Measurements from ENCODE around the gene RTEL1. TPM values are rescaled to one million over a fixed set of nuclear protein-coding genes. Genes with fewer than 3 reads are reported as not detected.

RTEL1 gene
- total and polyA plus RNA-seq, 9 of the 15 experiments (the other 6 are each of a cell fraction or from before 2014, with no cell fraction given), result 0.36 to 61.0 (median 17.9) TPM

DNA sequence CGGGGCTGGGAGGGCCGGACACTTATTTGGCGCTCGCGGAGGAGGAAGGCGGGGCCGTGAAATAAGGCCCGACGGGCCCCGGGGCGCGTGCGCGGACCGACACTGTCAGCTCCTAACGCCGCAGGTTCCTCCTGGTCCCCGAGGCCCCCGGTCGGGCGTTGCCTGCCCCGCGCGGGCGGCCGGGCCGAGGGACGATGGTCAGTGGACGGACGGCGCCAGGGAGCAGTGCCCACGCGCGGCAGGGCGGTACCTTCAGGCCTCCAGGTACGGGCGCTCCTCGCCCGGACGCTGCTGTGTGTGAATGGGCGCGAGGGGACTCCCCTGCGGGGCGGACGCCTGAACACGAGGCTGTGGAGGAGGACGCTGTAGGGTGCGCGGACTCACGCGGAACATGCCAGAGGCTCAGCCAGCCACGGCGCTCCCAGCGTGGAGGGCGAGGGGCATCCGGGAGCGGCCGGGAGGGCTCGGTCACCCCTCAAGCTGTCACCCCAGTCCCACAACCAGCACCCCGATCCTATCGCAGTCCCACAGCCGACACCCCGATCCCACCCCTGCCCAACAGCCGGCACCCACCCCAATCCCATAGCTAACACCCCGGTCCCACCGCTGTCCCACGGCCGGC lies 30.9 kb upstream of the RTEL1 start (continued):
- TF ChIP-seq MEIS2 (IDR thresholded peaks at IDR 0.05; ENCODE audit: partially characterized antibody), result peak; percentile 76
- no peak for TF ChIP-seq ELF4 (CRISPR knock-in tag; IDR thresholded peaks at IDR 0.05)
- no peak for TF ChIP-seq MIER1 (IDR thresholded peaks at IDR 0.05; ENCODE audit: low read depth)
- TF ChIP-seq SMARCB1 (IDR thresholded peaks at IDR 0.05; ENCODE audit: insufficient read length, low read depth), result no peak
- TF ChIP-seq HMGN3 (IDR thresholded peaks at IDR 0.05; ENCODE audit: borderline replicate concordance, extremely low read depth, insufficient read length, low read depth, low read length), result peak; percentile 16
- TF ChIP-seq NR2C2 (CRISPR knock-in tag; IDR thresholded peaks at IDR 0.05), result peak; percentile 67; the same call in 1 of the 2 replicates
- TF ChIP-seq NR2C2 (tag; IDR thresholded peaks at IDR 0.05), result no peak
- TF ChIP-seq, protein P1, sequence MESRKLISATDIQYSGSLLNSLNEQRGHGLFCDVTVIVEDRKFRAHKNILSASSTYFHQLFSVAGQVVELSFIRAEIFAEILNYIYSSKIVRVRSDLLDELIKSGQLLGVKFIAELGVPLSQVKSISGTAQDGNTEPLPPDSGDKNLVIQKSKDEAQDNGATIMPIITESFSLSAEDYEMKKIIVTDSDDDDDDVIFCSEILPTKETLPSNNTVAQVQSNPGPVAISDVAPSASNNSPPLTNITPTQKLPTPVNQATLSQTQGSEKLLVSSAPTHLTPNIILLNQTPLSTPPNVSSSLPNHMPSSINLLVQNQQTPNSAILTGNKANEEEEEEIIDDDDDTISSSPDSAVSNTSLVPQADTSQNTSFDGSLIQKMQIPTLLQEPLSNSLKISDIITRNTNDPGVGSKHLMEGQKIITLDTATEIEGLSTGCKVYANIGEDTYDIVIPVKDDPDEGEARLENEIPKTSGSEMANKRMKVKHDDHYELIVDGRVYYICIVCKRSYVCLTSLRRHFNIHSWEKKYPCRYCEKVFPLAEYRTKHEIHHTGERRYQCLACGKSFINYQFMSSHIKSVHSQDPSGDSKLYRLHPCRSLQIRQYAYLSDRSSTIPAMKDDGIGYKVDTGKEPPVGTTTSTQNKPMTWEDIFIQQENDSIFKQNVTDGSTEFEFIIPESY (CRISPR knock-in tag; IDR thresholded peaks at IDR 0.05), result peak; percentile 56
- peak; percentile 70 for TF ChIP-seq CXXC5 (CRISPR knock-in tag; IDR thresholded peaks at IDR 0.05)
- TF ChIP-seq JUN (IDR thresholded peaks at IDR 0.05; ENCODE audit: borderline replicate concordance, low read depth, low read length), result no peak
- peak; percentile 30; the same call in 1 of the 2 replicates for TF ChIP-seq JUN (CRISPR knock-in tag; IDR thresholded peaks at IDR 0.05; ENCODE audit: borderline replicate concordance)
- 0 out of 2 replicates have a peak, but pooled peaks have one; percentile 29 for TF ChIP-seq LCOR (CRISPR knock-in tag; IDR thresholded peaks at IDR 0.05)
- no peak for TF ChIP-seq ZNF217 (CRISPR knock-in tag; IDR thresholded peaks at IDR 0.05)
- TF ChIP-seq ZC3H11A (IDR thresholded peaks at IDR 0.05; ENCODE audit: low read depth, low read length), result no peak
- TF ChIP-seq FOXP1 (CRISPR knock-in tag; IDR thresholded peaks at IDR 0.05), result peak; percentile 80; the same call in 1 of the 2 replicates
- TF ChIP-seq HDAC2 (IDR thresholded peaks at IDR 0.05), result 0 out of 2 replicates have a peak, but pooled peaks have one; percentile 47
- TF ChIP-seq, protein P2, sequence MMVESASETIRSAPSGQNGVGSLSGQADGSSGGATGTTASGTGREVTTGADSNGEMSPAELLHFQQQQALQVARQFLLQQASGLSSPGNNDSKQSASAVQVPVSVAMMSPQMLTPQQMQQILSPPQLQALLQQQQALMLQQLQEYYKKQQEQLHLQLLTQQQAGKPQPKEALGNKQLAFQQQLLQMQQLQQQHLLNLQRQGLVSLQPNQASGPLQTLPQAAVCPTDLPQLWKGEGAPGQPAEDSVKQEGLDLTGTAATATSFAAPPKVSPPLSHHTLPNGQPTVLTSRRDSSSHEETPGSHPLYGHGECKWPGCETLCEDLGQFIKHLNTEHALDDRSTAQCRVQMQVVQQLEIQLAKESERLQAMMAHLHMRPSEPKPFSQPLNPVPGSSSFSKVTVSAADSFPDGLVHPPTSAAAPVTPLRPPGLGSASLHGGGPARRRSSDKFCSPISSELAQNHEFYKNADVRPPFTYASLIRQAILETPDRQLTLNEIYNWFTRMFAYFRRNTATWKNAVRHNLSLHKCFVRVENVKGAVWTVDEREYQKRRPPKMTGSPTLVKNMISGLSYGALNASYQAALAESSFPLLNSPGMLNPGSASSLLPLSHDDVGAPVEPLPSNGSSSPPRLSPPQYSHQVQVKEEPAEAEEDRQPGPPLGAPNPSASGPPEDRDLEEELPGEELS (CRISPR knock-in tag; IDR thresholded peaks at IDR 0.05; ENCODE audit: borderline replicate concordance), result peak; percentile 41; the same call in 1 of the 2 replicates
- peak in 1 of 2 experiments; percentile 63; a peak in 1 of 4 replicates for TF ChIP-seq KDM4B (IDR thresholded peaks at IDR 0.05; ENCODE audit: borderline replicate concordance in 2 of 2, low read depth in 1 of 2)
- no peak for TF ChIP-seq TEAD4 (IDR thresholded peaks at IDR 0.05; ENCODE audit: low read length)
- TF ChIP-seq TEAD4 (CRISPR knock-in tag; IDR thresholded peaks at IDR 0.05; ENCODE audit: borderline replicate concordance), result peak; percentile 65; the same call in 1 of the 2 replicates
- no peak for TF ChIP-seq RBM39 (optimal IDR thresholded peaks at IDR 0.05; ENCODE audit: low read depth, low read length)
- peak; percentile 43; the same call in 1 of the 2 replicates for TF ChIP-seq SIN3B (IDR thresholded peaks at IDR 0.05; ENCODE audit: low read depth)
- peak; percentile 92 for TF ChIP-seq TAF1 (IDR thresholded peaks at IDR 0.05; ENCODE audit: control insufficient read depth, extremely low read depth, insufficient read depth, low read length, severe bottlenecking)
- peak; percentile 67 for TF ChIP-seq TBP (optimal IDR thresholded peaks at IDR 0.05; ENCODE audit: low read depth, low read length)
